LNCAP (cell line): ENCODE data around the gene FBXO31.

ENCODE experiments used
- TF ChIP-seq, protein P1 (sequence below): fragments of 450-650 bp; IDR thresholded peaks from 2 replicates; pipeline ENCODE4 v1.5.1; 2017; ENCODE audit warnings: mild to moderate bottlenecking

FBXO31 gene

DNA sequence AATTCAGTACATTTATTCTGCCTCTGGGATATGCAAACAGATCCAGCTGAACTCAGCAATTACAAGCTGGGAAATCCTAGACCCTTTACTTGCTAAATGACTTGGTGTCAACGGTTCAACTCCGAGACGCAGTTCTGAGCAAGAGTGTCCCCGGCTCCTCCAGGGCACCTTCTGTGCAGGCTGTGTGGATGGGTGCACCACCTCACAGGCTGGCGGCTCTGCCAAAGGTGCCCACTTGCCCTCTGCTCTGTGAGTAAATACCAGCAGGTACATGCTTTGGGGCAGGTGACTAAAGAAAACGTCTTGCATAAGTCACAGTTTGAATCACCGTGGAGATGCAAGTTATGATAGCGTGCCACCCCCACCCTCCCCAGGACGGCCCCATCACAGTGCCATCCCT is 31.9 kb upstream of the FBXO31 start:
- TF ChIP-seq, protein P1, sequence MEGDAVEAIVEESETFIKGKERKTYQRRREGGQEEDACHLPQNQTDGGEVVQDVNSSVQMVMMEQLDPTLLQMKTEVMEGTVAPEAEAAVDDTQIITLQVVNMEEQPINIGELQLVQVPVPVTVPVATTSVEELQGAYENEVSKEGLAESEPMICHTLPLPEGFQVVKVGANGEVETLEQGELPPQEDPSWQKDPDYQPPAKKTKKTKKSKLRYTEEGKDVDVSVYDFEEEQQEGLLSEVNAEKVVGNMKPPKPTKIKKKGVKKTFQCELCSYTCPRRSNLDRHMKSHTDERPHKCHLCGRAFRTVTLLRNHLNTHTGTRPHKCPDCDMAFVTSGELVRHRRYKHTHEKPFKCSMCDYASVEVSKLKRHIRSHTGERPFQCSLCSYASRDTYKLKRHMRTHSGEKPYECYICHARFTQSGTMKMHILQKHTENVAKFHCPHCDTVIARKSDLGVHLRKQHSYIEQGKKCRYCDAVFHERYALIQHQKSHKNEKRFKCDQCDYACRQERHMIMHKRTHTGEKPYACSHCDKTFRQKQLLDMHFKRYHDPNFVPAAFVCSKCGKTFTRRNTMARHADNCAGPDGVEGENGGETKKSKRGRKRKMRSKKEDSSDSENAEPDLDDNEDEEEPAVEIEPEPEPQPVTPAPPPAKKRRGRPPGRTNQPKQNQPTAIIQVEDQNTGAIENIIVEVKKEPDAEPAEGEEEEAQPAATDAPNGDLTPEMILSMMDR: no peak

DNA sequence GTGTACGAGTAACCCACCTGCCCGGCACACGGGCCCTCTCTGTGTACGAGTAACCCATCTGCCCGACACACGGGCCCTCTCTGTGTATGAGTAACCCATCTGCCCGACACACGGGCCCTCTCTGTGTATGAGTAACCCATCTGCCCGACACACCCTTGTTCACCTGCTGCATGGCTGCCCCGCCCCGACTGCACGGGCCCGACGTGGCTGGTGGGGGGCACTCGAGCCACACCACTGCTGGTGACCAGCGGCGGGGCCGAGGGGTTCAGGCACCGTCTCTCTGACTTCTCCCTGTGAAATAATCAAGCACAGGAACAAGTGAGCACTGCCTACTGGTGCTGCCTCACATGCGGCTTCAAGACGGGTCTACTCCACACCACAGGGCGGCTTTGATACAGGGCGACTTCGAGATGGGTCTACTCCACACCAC is 30.7 kb upstream of the FBXO31 start:
- TF ChIP-seq, protein P1: no peak

- TF ChIP-seq, protein P1: no peak
These were observed 29.4 kb upstream of the FBXO31 start for GRCh38 chr16:87412996-87413421.

- TF ChIP-seq, protein P1: no peak
These were observed 28.9 kb upstream of the FBXO31 start for GRCh38 chr16:87412371-87412995.

- TF ChIP-seq, protein P1: no peak
These were observed 28.0 kb upstream of the FBXO31 start for GRCh38 chr16:87411375-87412271.

GRCh38 chr16:87410968-87411367 is 27.4 kb upstream of the FBXO31 start:
- TF ChIP-seq, protein P1: no peak

- TF ChIP-seq, protein P1: no peak
These were observed 27.0 kb upstream of the FBXO31 start for GRCh38 chr16:87410530-87410929.
